Measurements from ENCODE around the gene SH3GL1. TPM values are rescaled to one million over a fixed set of nuclear protein-coding genes. Genes with fewer than 3 reads are reported as not detected.

SH3GL1 gene
- total and polyA plus RNA-seq, 9 of the 15 experiments (the other 6 are each of a cell fraction or from before 2014, with no cell fraction given) = 1.7 to 75.3 (median 25.7) TPM

DNA sequence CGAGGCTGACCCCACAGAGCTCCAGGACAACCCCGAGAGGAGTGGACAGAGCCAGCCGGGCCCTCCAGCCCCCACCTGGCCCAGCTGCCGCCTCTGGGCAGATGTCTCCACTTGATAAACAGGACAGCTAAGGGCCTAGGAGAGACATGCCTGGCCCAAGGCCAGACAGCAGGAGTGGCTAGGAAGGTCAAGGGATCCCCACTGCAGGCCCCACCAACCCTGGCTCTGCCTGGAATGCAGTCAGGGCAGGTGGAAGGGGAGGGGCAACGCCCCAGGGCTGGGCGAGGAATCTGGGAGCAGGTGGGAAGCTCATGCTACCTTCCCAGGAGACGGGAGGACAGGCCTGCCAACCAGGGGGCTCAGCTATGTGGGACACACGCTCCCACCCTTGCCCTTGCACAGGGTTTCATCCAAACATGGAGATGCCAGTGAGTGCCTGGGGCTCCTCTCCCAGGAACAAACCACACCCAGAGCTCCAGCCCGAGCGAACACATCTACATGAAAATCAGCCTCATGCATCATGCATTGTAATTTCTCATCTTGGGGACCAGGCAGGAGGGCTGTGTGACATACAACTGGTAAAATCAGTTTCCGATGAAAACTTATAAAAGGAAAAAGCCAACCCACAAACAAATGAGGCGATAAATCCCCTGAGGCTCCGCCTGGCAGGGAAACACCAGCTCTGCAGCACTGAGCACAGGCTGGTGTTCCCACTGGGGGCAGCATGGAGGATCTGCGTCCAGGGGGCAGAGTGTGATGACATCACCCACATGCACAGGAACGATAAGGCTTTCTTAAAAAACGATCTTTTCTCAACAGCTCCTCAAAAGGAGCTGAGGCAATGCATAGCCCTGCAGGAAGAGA is 25.0 kb downstream of the SH3GL1 start (continued):
- TF ChIP-seq, protein P1, sequence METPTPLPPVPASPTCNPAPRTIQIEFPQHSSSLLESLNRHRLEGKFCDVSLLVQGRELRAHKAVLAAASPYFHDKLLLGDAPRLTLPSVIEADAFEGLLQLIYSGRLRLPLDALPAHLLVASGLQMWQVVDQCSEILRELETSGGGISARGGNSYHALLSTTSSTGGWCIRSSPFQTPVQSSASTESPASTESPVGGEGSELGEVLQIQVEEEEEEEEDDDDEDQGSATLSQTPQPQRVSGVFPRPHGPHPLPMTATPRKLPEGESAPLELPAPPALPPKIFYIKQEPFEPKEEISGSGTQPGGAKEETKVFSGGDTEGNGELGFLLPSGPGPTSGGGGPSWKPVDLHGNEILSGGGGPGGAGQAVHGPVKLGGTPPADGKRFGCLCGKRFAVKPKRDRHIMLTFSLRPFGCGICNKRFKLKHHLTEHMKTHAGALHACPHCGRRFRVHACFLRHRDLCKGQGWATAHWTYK (CRISPR knock-in tag; IDR thresholded peaks at IDR 0.05) = no peak
- TF ChIP-seq GTF2A2 (tag; IDR thresholded peaks at IDR 0.05) = no peak
- no peak for TF ChIP-seq NELFE (IDR thresholded peaks at IDR 0.05; ENCODE audit: insufficient read depth, insufficient read length)
- TF ChIP-seq NEUROD1 (IDR thresholded peaks at IDR 0.05; ENCODE audit: borderline replicate concordance, low read depth, low read length, partially characterized antibody) = peak; percentile 84
- no peak for TF ChIP-seq ELK1 (CRISPR knock-in tag; IDR thresholded peaks at IDR 0.05)
- no peak for TF ChIP-seq ESRRA (IDR thresholded peaks at IDR 0.05; ENCODE audit: borderline replicate concordance, low read depth)
- TF ChIP-seq ERF (CRISPR knock-in tag; IDR thresholded peaks at IDR 0.05) = no peak
- TF ChIP-seq ZNF551 (CRISPR knock-in tag; IDR thresholded peaks at IDR 0.05) = no peak
- TF ChIP-seq, protein P2, sequence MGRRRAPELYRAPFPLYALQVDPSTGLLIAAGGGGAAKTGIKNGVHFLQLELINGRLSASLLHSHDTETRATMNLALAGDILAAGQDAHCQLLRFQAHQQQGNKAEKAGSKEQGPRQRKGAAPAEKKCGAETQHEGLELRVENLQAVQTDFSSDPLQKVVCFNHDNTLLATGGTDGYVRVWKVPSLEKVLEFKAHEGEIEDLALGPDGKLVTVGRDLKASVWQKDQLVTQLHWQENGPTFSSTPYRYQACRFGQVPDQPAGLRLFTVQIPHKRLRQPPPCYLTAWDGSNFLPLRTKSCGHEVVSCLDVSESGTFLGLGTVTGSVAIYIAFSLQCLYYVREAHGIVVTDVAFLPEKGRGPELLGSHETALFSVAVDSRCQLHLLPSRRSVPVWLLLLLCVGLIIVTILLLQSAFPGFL (CRISPR knock-in tag; IDR thresholded peaks at IDR 0.05) = 0 out of 2 replicates have a peak, but pooled peaks have one; percentile 62
- no peak for TF ChIP-seq ARID3B (CRISPR knock-in tag; IDR thresholded peaks at IDR 0.05; ENCODE audit: borderline replicate concordance)
- TF ChIP-seq, protein P3, sequence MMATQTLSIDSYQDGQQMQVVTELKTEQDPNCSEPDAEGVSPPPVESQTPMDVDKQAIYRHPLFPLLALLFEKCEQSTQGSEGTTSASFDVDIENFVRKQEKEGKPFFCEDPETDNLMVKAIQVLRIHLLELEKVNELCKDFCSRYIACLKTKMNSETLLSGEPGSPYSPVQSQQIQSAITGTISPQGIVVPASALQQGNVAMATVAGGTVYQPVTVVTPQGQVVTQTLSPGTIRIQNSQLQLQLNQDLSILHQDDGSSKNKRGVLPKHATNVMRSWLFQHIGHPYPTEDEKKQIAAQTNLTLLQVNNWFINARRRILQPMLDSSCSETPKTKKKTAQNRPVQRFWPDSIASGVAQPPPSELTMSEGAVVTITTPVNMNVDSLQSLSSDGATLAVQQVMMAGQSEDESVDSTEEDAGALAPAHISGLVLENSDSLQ (IDR thresholded peaks at IDR 0.05) = peak; percentile 47
- TF ChIP-seq KAT7 (CRISPR knock-in tag; IDR thresholded peaks at IDR 0.05; ENCODE audit: borderline replicate concordance) = no peak
- TF ChIP-seq ZNF121 (CRISPR knock-in tag; conservative IDR thresholded peaks at IDR 0.05) = no peak
- no peak for TF ChIP-seq TCF7L2 (IDR thresholded peaks at IDR 0.05; ENCODE audit: low read depth, low read length)
- TF ChIP-seq, protein P4, sequence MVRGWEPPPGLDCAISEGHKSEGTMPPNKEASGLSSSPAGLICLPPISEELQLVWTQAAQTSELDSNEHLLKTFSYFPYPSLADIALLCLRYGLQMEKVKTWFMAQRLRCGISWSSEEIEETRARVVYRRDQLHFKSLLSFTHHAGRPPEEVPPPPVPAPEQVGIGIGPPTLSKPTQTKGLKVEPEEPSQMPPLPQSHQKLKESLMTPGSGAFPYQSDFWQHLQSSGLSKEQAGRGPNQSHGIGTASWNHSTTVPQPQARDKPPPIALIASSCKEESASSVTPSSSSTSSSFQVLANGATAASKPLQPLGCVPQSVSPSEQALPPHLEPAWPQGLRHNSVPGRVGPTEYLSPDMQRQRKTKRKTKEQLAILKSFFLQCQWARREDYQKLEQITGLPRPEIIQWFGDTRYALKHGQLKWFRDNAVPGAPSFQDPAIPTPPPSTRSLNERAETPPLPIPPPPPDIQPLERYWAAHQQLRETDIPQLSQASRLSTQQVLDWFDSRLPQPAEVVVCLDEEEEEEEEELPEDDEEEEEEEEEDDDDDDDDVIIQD (CRISPR knock-in tag; IDR thresholded peaks at IDR 0.05) = no peak
- TF ChIP-seq KLF6 (CRISPR knock-in tag; IDR thresholded peaks at IDR 0.05; ENCODE audit: borderline replicate concordance) = no peak
- TF ChIP-seq MTA1 (IDR thresholded peaks at IDR 0.05; ENCODE audit: borderline replicate concordance) = peak; percentile 45; the same call in 1 of the 2 replicates
- TF ChIP-seq, protein P5, sequence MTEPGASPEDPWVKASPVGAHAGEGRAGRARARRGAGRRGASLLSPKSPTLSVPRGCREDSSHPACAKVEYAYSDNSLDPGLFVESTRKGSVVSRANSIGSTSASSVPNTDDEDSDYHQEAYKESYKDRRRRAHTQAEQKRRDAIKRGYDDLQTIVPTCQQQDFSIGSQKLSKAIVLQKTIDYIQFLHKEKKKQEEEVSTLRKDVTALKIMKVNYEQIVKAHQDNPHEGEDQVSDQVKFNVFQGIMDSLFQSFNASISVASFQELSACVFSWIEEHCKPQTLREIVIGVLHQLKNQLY (CRISPR knock-in tag; conservative IDR thresholded peaks at IDR 0.05) = 0 out of 4 replicates have a peak, but pooled peaks of 1 of the 2 experiments have one; percentile 65

Data from K562 (cell line).